Kasumi-1 (cell line): ENCODE data around the gene ZNF839.
A peak's percentile ranks its signal among the peaks of the same experiment; 100 is the strongest.
"Not testable (repeated sequence)": the region's sequence is repeated elsewhere in the genome, so short reads cannot be mapped to it uniquely, and the experiment has no call there.

Experiments used
- DNase-seq, 2 experiments: peaks; one replicate each; lab custom pipeline; 2025; lab: John Stamatoyannopoulos, UW

ZNF839 gene

DNA sequence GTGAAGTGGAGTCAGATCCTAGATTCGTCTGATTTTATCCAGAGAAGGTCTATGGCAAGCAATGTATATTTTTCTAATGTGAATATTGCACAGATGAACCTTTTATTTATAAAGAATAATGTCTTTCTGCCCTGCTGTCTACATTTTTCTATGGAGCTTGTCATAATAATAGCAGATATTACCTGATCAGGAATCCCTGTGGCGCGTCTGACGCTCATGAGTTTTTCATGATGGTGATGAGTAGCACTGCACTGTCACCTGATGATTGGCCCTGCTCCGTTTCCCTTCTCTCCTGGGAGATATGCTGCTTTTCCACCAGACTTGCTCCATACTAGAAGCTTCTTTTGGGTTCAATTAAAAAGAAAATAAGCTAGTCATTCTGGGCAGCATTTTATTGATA lies 22.7 kb downstream of the ZNF839 start:
- DNase-seq, result no peak

DNA sequence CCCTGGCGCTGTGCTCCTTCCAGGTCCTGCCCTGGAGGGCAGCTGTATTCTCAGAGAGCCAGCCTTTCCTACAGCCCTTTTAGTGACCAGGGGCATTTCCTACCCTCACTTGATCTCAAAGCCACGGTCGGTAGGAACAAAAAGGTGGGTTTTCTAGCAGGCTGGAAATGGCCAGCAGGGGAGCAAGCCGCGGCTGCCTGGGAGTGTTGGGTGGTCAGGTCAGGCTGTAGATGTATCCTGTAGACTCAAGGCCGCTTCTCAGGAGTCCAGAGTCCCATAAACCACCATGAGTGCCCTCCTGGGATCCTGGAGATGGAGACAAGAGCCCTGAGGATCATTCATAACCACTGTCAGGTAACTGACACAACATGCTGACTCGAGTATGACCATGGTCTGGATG lies 24.5 kb downstream of the ZNF839 start:
- no peak for DNase-seq

DNA sequence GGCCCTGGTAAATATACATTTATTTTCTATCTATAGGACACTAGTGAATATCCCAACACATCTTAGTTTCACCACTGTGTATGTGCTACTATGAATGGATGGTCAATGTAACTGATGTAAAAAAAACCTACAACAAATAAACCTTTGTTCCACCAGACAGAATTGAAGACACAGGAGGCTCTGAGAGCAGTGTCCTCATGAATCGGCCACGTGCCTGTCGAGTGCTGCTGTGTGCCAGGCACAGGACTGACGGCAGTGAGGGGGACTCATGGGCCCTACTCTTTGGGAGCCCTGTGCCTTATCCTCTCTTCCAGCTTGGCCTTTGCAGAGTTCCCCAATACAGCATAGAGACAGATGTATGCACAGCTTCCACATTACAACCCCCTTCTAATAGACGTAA lies 24.9 kb downstream of the ZNF839 start:
- no peak for DNase-seq

DNA sequence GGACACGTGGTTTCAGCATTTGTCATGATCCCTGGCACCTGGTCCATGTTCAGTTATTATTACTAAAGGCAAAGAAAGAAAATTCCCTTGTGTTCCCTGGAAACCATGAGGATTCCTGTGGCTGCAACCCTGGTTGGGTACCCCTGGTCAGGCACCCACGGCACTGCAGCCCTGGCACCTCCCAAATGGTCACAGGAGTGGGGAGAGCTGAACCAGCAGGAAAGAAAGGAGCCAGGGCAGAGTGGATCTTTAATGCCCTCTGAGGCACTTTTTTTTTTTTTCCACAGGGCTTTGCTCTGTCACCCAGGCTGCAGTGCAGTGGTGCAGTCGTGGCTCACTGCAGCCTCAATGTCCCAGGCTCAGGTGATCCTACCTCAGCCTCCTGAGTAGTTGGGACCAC lies 25.7 kb downstream of the ZNF839 start:
- no peak for DNase-seq

DNA sequence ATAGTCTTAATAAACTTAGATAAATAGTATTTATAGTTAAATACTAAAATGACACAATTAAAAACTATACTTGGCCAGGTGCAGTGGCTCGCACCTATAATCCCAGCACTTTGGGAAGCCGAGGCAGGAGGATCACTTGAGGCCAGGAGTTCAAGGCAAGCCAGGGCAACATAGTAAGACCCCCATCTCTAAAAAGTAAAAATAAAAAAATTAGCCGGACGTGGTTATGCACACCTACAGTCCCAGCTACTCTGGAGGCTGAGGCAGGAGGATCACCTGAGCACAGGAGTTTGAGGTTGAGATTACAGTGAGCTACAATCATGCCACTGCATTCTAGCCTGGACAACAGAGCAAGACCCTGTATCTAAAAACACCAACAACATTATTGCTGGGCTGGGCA lies 27.1 kb downstream of the ZNF839 start:
- no peak for DNase-seq

DNA sequence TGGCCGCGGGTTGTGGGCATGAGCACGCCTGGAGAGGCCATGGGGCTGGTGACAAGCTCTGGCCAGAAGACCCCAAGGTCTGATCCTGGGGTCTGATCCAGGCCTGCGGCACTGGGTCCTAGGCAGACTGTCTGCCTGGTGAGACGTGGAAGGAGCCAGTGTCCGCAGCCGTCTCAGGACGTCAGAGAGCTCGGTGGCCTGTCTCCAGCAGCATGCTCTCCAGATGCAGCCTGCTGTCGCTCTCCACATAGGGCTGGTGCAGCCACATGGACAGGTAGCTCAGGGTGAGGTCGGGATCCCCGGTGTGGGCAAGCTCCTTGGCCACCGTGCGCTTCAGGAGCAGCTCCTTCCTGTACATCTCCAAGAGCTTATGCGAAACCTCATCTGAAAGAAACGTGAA lies 28.8 kb downstream of the ZNF839 start:
- no peak for DNase-seq

DNA sequence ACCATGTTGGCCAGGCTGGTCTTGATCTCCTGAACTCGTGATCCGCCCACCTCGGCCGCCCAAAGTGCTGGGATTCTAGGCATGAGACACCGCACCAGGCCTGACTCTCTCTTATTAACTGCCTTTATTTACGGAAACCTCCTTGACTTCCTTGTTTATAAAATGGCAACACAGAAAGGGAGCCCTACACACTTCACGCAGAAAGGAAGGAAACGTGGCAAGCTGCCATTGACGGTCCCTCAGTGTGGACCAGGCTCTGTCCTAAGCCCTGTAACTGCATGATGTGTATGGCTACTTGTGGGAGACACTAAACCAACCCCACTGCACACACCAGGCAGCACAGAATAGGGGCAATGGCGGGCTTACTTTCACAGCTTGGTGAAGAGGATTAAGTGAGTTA lies 31.5 kb downstream of the ZNF839 start:
- DNase-seq, result no peak

DNA sequence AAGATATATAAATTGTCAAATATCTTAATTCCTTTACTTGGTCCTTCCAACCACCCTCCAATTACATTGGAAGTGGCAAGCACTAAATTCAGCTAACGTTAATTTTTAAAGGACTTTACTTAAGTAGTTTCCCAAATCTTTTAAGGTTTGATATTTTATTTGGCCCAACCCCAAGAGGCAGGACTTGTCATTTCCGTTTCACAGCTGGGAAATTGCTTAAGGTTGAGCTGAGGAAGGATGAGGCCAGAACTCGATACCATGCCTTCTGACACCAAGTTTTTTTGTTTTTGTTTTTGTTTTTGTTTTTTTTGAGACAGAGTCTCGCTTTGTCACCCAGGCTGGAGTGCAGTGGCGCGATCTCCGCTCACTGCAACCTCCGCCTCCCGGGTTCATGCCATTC lies 32.0 kb downstream of the ZNF839 start:
- DNase-seq, result not testable (repeated sequence)

DNA sequence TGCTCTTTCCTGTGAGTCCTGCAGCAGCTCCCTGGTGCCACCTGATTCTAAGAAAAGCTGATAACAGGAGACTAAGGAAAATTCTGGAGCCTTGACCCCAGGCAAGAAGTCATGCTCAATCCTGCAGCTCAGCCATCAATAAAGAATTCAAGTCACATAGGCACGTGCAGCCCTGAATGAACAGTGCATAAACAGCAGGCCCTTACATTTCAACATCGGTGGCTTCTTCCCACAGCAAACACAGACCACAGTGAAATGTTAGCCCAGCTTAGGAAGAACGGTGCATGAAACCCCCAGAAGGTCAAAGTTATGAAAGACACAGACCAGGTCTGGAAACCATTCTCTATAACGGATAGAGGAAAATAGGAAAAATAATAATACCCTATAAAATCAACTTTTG lies 32.7 kb downstream of the ZNF839 start:
- DNase-seq, result no peak

DNA sequence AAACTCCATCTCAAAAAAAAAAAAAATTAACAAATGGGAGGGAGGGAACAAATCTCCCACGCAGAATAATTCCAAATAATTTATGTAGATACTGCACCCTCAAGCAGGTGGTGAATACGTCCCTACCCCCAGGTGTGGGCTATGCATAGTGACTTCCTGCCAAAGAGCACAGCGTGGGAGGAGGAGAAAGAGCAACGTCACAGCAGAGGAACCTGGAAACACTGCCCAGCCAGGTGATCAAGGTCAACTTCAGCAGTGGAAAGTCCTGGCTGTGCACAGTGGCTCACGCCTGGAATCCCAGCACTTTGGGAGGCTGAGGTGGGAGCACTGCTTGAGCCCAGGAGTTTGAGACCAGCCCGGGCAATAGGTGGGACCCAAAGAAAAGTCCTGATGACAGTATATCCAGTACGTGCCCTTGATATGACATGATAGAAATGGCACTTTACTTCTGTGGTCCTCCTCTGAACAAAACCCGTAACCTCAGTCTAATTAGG lies 33.6 kb downstream of the ZNF839 start:
- DNase-seq, result no peak

DNA sequence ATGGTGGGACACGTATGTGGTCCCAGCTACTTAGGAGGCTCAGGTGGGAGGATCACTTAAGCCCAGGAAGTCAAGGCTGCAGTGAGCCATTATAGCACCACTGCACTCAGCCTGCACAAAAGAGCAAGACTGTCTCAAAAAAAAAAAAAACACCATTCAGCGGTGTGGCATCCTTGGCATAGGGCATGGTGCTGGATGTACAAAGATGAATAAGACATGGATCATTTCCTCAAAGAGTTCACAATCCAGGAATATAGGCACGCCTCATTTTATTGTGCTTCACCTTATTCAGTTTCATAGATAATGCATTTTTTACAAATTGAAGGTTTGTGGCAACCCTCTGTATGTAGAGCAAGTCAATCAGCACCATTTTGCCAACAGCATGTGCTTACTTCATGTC lies 36.7 kb downstream of the ZNF839 start:
- DNase-seq, result no peak

DNA sequence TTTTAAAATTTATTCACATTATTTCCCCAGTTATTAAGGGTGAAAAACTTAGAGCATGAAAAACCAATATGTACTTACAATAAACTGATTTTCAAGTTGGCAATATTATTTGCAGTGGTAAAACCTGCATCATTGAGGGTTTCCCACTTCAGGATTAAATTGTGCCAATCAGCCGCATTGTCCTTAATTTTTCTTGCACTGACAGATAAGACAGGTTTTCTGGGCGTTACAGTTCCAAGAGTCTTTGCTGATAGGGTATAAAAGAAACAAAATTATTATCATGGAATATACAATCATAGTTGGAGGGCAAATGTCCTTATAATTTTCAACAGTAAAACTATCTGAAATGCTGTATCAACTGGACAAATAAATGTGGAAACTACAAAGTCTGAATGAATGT lies 39.8 kb downstream of the ZNF839 start:
- DNase-seq, result no peak

DNA sequence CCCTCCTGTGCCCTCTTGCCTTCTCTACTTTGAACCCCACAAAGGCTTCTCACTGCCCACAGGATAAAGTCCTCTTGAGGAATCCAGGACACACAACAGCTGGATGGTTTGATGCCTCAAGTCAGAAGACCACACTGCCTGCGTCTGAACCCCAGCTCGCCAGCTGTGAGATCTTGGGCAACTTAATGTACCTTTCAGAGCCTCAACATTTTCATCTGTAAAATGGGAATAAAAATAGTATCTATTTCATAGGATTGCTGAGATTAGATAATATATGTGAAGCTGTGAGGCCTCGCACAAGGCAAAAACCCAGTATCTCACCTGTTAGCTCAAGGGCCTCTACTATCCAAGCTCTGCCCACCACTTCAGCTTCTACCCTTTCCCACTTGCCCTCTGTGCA lies 40.8 kb downstream of the ZNF839 start:
- DNase-seq, result no peak

DNA sequence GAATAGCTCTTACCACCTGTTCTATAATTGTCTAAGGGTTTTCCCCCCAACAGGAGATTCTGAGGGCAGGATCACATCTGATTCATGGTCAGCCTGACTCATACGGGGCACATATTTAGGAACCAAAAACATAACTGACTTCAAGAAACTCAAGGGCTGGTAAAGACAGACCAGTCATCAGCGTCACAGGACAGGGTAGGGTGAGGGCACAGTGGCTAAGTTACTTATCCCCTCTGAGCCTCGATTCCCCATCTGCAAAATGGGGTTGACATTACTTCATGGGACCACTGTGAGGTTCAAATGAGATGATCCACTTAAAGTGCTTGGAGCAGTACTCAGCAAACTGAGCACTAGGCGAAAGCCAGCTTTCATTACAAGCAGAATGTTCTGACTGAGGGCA lies 42.5 kb downstream of the ZNF839 start:
- peak in 1 of 2 experiments; percentile 2 for DNase-seq

DNA sequence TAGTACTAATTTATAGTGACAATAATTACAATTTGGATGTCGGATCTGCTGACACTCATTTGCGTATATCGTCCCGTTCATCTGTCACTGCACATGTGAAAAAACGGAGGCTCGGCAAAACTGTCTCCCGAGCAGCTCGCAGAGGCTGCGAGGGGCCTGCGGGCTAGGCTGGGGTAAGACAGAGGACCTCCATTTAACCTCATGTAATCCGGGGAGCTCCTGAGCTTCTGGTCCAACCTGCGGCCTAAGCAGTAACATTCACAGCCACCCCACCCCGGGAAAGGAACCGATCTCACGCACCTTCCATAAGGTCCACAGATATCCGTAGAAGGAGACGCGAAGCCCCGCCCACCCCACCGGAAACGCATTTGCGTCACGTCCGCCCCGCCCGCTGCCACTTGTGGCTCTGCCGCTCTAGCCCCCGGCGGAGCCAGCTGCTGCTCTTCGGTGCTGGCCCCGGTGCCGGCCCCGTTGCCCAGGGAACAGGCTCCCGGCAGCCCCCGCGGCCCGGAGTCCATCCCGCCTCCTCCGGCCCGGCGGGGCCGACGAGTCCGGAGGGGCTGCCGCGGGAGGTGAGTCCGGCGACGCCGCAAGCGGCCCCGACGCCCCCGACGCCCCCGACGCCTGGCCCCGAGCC lies 43.1 kb downstream of the ZNF839 start, which contains the start of the genes CINP and TECPR2:
TSS of gene CINP (minus strand) at position 346 of the 637 bp plus-strand sequence. CDS start at position 307, 39 bp downstream.
TSS of gene TECPR2 (plus strand) at position 397 of the 637 bp plus-strand sequence. CDS start 13,781 bp downstream, outside the sequence.
- peak; percentile 91 to 92 for DNase-seq

DNA sequence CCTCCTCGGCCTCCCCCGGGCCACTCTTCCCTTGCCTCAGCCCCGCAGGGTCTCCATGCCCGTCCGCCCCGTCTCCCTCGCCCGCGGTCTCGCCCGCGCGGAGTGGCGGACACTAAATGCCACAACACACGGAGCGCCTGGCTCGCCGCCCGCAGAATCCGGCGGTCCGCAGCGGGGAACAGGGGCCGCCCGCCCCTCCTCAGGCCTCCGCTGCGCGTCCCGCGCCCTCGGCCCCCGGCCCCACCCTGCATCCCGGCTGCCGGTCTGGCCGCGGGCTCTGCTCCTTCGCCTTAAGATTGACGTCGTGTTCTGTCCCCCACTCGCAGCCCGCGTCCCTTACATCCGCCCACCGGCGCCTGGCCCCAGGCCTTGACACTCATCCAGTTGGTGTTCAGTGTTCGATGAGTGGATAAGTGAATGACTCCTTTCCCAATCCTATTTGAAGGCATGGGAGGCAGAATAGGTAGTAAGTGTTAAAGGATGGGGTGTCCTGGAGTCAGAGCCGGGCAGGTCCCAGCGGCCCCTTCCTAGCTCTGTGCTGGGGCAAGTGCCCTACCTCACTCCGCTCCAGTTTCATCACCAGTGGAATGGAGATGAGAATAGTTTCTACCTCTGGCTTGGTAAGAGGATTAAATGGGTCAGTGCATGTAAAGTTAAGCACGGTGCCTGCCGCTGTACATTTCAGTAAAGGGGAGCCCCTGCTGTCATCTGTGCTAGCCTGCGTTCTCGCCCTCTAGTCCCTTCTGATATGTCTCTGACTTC lies 43.8 kb downstream of the ZNF839 start:
- DNase-seq, result peak; percentile 12 to 26

DNA sequence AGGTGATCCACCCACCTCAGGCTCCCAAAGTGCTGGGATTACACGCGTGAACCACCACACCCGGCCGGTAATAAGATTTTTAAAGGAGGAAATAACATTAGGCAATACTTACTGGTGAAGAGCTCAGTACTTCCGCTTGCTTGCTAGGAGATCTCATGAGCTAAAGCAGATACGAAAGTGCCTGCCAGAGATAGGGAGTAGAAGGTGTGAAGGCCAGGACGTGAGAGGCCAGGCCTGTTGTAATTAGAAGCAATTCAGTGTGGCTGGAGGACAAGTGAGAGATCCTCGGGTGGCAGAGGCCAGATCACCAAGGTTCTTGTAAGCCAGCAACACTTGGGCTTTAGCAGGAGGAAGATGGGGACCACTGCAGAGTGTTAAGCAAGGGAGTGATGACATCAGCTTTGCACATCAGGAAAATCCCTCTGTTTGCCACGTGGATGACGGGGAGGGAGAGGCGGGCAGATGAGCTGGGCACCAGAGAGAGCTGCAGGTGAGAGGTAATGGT lies 50.8 kb downstream of the ZNF839 start:
- peak; percentile 89 for DNase-seq

DNA sequence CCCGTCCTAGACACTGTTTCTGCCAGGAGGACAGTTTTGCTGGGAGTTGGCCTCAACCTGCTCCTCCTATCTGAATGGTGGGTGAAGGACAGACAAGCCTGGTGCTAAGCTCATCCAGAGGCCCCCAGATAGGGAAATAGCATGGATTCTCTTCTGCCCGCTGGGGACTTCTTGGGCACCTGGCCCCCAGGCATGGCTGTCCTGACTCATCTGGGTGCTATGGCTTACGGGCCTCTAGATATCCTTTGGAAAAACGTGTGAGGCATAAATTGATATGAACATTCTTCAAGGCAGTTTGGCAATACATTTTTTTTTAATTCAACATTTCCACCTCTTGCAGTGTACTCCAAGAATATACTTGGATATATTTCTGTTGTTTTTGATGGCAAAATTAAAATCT lies 51.8 kb downstream of the ZNF839 start:
- no peak for DNase-seq

DNA sequence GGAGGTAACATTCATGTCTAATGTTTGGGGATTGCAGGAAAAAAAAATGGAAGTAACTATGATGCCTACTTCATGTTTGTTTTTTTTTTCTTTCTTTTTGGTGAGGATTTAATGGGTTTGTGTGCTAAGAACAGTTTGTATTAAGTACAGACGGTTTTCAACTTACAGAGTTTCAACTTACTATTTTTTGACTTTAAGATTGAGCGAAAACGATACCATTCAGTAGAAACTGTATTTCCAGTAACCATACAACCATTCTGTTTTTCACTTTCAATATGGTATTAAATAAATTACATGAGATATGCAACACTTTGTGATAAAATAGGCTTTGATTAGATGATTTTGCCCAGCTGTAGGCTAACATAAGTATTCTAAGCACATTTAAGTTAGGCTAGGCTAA lies 53.6 kb downstream of the ZNF839 start:
- no peak for DNase-seq

DNA sequence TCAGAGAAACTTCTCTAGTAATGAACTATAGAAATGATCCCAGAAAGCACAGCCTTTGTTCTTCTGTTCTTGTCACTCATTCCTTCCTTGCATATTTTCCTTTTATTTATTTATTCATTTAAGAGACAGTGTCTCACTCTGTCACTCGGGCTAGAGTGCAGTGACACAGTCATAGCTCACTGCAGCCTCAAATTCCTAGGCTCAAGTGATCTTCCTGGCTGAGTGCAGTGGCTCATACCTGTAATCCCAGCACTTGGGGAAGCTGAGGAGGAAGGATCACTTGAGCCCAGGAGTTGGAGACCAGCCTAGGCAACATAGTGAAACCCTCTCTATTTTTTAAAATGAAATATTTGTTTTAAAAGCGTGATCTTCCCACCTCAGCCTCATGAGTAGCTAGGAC lies 54.7 kb downstream of the ZNF839 start:
- DNase-seq, result no peak

DNA sequence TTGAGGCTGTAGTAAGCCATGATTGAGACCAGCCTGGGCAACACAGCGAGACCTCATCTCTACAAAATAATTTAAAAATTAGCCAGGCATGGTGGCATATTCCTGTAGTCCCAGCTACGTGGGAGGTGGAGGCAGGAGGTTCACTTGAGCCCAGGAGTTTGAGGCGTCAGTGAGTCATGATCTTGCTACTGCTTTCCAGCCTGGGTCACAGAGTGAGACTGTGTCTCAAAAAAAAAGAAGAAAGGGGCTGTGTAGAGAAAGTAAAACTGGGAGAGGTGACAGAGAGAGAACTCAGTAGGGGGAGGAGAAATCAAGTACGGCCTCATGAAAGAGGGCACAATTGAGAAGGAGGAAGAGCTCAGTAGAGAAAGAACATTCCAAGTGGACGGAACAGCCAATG lies 55.6 kb downstream of the ZNF839 start:
- DNase-seq, result no peak

DNA sequence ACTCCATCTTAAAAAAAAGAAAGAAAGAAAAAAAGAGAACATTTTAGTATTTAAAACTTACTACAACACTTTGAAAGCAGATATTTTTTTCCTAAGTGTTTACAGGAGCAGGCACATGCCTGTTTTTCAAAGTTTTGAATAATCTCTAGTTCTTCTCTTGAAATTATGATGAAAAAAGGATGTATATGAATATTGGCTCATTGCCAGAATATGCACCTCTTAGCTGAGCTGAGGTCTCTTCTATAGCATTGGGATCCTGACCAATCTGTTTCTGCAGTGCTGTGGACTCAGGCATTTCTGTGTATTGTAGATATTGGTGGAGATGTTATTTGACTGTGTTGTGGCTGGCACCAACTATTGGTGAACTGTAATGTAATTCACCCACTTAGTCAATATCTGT lies 58.1 kb downstream of the ZNF839 start:
- no peak for DNase-seq

DNA sequence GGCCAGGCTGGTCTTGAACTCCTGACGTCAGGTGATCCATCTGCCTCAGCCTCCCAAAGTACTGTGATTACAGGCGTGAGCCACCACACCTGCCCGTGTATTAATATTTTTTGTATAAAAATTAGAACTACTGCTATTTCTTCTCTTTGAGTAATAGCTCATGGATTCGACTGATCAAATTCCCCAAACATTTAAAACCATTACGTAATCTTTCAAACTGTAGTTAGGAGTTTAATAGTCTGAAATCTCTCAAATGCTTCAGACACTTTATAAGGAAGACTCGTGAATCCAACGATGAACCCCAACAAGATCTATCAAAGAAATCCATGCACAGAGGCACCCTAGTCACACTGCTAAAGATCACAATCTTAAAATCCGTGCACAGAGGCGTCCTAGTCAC lies 59.3 kb downstream of the ZNF839 start:
- no peak for DNase-seq
